Measurements from ENCODE around the gene SDR9C7. TPM values are rescaled to one million over a fixed set of nuclear protein-coding genes. Genes with fewer than 3 reads are reported as not detected.

The SDR9C7 gene
- polyA plus RNA-seq, 1 experiment: not detected

DNA sequence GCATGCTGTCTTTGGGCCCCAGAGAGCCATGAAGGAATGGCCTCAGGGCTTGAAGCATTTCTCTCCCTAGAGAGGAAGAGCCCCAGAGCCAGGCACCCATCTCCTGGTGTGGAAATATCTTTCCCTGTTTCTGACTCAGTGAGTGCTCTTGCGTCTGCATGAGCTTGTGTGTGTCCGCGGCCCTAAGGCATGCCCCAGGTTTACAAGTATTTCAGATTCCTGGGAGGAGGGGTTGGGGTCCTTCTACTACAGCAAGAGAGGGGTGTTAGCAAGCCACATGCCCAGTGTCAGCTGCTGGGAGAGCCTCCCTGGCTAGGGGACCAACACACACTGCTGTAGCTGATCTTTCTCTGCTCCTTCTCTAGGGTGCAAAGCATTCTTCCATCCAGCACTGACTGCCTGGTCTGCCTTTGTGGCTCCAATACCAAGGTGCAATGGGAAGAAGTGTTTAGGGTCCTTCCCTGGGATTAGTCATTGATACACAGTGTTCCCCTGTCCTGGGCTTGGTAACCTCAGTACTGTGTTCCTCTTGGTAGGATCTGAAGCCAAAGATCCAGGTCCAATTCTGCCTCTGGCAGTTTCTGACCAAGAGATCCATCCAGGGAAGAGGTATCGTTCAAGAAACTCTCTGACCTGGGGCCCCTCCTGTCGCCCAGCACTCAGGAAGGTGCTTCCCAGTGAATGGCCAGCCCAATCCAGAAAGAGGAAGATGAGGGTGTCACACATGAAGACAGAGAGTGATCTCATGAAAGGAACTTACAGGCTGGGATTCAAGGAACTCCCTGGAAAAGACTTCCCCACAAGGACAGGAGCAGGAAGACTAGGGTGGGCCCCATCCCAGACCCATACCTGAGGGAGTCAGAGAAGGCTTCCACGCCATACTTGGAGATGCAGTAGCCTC, 20.1 kb upstream of the SDR9C7 start:
- Histone ChIP-seq H3K4me3 (ENCODE audit: low read depth, low read length) (no peak overlapping the region), H3K36me3 (ENCODE audit: control insufficient read depth, insufficient read depth, low read length) (no peaks in the 10 kb centered on the region), H3K27me3 (ENCODE audit: control insufficient read depth, insufficient read depth, low read length) (peaks cover 12% of the 10 kb centered on the region)
- no peak for DNase-seq (ENCODE audit: low read depth)
- POLR2A ChIA-PET: no interaction called here
- TF ChIP-seq, protein P1, sequence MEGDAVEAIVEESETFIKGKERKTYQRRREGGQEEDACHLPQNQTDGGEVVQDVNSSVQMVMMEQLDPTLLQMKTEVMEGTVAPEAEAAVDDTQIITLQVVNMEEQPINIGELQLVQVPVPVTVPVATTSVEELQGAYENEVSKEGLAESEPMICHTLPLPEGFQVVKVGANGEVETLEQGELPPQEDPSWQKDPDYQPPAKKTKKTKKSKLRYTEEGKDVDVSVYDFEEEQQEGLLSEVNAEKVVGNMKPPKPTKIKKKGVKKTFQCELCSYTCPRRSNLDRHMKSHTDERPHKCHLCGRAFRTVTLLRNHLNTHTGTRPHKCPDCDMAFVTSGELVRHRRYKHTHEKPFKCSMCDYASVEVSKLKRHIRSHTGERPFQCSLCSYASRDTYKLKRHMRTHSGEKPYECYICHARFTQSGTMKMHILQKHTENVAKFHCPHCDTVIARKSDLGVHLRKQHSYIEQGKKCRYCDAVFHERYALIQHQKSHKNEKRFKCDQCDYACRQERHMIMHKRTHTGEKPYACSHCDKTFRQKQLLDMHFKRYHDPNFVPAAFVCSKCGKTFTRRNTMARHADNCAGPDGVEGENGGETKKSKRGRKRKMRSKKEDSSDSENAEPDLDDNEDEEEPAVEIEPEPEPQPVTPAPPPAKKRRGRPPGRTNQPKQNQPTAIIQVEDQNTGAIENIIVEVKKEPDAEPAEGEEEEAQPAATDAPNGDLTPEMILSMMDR (IDR thresholded peaks at IDR 0.05; ENCODE audit: insufficient read depth, low read depth, low read length): no peak
- CTCF ChIA-PET: no interaction called here

DNA sequence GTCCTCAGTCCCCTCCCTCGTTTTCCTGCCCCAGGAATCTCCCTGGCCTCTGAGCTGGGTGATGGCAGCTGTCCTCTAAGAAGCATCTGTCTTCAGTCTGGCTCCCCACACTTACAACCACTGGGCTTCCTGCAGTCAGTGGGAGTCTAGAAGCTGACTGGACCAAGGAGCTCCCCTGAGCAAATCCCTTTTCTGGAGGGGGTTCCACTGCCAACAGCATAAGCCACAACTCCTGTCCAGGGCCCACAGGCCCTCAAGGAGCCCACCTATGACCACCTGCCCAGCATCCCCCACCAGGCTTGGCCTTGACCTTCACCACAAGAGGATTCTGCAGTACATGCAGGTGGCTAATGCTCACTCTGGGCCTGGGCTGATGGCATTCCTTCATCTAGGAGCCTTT, 19.1 kb upstream of the SDR9C7 start:
- ChIA-PET POLR2A (no interaction called here), CTCF (interaction anchor here (1.2 kb wide), 1 partner anchor 9 kb away, joined by 3 read pairs; no protein-coding TSS in a partner anchor)
- Histone ChIP-seq H3K4me3 (ENCODE audit: low read depth, low read length) (no peak overlapping the region), H3K27me3 (ENCODE audit: control insufficient read depth, insufficient read depth, low read length) (peaks cover 11% of the 10 kb centered on the region), H3K36me3 (ENCODE audit: control insufficient read depth, insufficient read depth, low read length) (no peaks in the 10 kb centered on the region)
- TF ChIP-seq, protein P1 (IDR thresholded peaks at IDR 0.05; ENCODE audit: insufficient read depth, low read depth, low read length): no peak
- DNase-seq (ENCODE audit: low read depth): no peak

DNA sequence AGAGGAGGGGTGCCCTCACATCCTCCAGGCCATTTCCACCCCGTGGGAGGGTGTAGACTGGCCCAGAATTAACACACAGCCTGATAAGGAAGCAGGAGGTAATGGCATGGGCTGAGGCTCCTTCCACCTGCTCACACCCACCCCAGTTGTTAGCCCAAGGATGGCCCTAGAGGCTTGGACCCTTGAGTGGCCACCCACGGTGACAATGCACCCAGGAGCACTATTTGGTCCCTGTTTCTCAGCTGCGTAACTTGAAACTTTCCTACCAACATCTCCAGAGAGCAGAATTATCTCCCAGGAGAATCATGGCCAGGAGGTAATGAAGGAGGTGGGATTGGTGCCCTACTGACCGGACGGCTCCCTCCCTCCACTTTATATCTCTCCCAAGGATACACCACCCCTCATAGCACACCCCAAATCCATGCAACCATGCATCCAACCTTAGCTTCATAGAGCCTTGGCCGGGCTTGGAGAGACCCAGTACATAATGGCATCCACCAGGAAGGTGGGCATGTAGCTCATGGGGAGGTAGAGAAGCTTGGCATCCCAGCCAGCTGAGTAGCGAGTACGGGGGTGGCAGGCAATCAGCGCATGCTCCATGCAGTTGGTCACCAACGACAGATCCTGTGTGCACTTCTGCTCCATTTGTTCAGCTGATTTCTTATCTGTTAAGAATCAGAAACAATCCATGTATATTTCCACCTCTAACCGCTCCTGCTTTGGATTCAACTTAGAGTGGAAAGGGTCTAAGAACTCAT, 17.6 kb upstream of the SDR9C7 start:
- Histone ChIP-seq H3K36me3 (ENCODE audit: control insufficient read depth, insufficient read depth, low read length) (no peaks in the 10 kb centered on the region), H3K27me3 (ENCODE audit: control insufficient read depth, insufficient read depth, low read length) (peaks cover 11% of the 10 kb centered on the region), H3K4me3 (ENCODE audit: low read depth, low read length) (no peak overlapping the region)
- ChIA-PET CTCF (interaction anchor here (0.6 to 0.9 kb wide), 2 partner anchors 17 to 58 kb away, joined by 3 read pairs; no protein-coding TSS in a partner anchor), POLR2A (no interaction called here)
- DNase-seq (ENCODE audit: low read depth): no peak
- TF ChIP-seq, protein P1 (IDR thresholded peaks at IDR 0.05; ENCODE audit: insufficient read depth, low read depth, low read length): no peak

DNA sequence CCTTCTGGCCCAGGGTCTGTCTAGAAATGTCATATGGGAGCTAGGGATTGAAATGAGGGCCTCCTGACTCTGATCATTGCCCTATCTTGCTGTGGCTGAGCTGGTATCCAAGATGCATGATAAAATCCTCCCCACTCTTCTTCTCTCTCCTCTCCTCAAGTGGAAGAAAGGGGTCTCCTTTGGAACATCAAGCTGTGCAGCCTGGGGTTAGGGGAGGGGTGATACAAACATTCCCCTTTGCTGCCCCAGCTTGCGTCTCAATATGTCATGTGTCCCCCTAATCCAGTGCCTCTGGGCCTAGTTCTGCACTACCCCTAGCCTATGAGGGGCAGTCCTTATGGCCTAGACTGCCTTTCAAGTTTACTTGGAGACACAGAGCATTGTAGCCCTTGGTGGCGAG, 14.7 kb upstream of the SDR9C7 start:
- peaks cover 4% of the 10 kb centered on the region; the same call in 1 of the 2 replicates for H3K27me3 ChIP-seq (ENCODE audit: control insufficient read depth, insufficient read depth, low read length)
- no peaks in the 10 kb centered on the region for H3K36me3 ChIP-seq (ENCODE audit: control insufficient read depth, insufficient read depth, low read length)
- TF ChIP-seq, protein P1 (IDR thresholded peaks at IDR 0.05; ENCODE audit: insufficient read depth, low read depth, low read length): no peak
- CTCF ChIA-PET: interaction anchor here (1.2 kb wide), 1 partner anchor 9 kb away, joined by 3 read pairs; no protein-coding TSS in a partner anchor
- no peak overlapping the region for H3K4me3 ChIP-seq (ENCODE audit: low read depth, low read length)
- POLR2A ChIA-PET: no interaction called here
- no peak for DNase-seq (ENCODE audit: low read depth)

DNA sequence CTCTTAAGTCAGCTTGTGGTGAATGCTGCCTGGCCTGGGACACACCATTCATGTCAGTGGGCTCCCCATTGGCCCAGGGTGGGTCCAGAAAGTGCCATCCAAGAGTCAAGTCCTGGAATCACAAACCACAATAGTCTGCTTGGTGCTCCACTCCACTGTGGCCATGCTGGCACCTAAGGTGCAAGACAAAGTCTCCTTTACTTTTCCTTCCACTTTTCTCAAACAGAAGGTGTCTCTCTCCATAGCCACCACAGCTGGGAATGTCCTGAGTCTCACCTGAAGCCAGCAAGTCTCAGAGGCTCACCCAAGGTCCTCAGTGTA, 14.2 kb upstream of the SDR9C7 start:
- Histone ChIP-seq H3K36me3 (ENCODE audit: control insufficient read depth, insufficient read depth, low read length) (no peaks in the 10 kb centered on the region), H3K4me3 (ENCODE audit: low read depth, low read length) (no peak overlapping the region), H3K27me3 (ENCODE audit: control insufficient read depth, insufficient read depth, low read length) (peaks cover 4% of the 10 kb centered on the region; the same call in 1 of the 2 replicates)
- DNase-seq (ENCODE audit: low read depth): no peak
- POLR2A ChIA-PET: no interaction called here
- CTCF ChIA-PET: interaction anchor here (0.9 to 1.2 kb wide), 2 partner anchors 10 to 32 kb away, joined by 3 read pairs; no protein-coding TSS in a partner anchor
- TF ChIP-seq, protein P1 (IDR thresholded peaks at IDR 0.05; ENCODE audit: insufficient read depth, low read depth, low read length): no peak

Data from BJ (cell line).